Measurements from ENCODE around the gene USF1.
"Not testable (repeated sequence)": the region's sequence is repeated elsewhere in the genome, so short reads cannot be mapped to it uniquely, and the experiment has no call there.

USF1 gene

DNA sequence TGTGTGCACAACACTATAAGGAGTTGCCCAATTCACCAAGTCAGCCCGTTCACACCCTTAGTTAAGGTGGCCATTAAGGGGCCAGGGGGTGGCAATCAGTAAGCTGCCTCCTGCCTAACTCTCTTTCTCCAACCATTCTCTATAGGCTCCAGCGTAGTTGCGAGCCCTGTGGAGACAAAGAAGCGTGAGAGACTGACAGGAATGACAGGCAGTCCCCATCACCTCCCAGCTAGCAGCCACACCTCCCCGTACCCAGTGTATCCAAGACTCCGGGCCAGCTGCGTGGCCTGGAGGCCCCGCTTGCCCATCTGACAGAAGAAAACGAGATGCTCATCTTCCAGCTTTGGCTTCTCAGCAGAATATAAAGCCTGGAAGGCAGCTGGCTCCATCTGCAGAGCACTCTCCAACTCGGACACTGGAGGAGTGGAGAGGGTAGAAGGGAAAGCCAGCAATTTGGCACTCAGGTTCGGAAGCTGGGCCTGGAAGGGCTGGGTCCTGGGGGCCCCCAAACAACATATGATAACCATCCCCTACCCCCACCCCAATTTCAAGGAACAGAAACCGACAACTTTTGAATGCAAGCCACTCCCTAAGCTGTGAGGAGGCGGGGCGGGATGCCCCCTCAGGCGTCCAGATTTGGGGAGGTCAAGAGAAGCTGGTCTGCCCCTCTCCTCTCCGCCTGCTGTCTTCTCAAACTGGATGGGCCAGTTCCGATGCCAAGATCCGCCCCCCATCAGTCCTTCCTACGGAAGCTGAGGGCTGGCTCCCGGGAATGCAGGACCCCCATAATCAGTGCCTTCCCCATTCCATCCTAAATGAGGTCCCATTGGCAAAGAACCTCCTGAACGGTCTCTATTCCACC lies 7.9 kb downstream of the USF1 start:
- DNase-seq (ENCODE audit: extremely low read depth, low read depth) = no peak

GRCh38 chr1:161033751-161034150 lies 12.0 kb downstream of the USF1 start:
- TF ChIP-seq, protein P1, sequence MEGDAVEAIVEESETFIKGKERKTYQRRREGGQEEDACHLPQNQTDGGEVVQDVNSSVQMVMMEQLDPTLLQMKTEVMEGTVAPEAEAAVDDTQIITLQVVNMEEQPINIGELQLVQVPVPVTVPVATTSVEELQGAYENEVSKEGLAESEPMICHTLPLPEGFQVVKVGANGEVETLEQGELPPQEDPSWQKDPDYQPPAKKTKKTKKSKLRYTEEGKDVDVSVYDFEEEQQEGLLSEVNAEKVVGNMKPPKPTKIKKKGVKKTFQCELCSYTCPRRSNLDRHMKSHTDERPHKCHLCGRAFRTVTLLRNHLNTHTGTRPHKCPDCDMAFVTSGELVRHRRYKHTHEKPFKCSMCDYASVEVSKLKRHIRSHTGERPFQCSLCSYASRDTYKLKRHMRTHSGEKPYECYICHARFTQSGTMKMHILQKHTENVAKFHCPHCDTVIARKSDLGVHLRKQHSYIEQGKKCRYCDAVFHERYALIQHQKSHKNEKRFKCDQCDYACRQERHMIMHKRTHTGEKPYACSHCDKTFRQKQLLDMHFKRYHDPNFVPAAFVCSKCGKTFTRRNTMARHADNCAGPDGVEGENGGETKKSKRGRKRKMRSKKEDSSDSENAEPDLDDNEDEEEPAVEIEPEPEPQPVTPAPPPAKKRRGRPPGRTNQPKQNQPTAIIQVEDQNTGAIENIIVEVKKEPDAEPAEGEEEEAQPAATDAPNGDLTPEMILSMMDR (IDR thresholded peaks at IDR 0.05; ENCODE audit: low read depth, low read length) = no peak
- no peak for DNase-seq (ENCODE audit: extremely low read depth, low read depth)

More for the DNA sequence above, 7.9 kb downstream of the USF1 start:
- TF ChIP-seq, protein P1 (IDR thresholded peaks at IDR 0.05; ENCODE audit: low read depth, low read length) = no peak

GRCh38 chr1:161032409-161032808 lies 13.4 kb downstream of the USF1 start:
- TF ChIP-seq, protein P1 (IDR thresholded peaks at IDR 0.05; ENCODE audit: low read depth, low read length) = no peak
- DNase-seq (ENCODE audit: extremely low read depth, low read depth) = no peak

GRCh38 chr1:161031874-161032273 lies 13.9 kb downstream of the USF1 start:
- DNase-seq (ENCODE audit: extremely low read depth, low read depth) = no peak
- TF ChIP-seq, protein P1 (IDR thresholded peaks at IDR 0.05; ENCODE audit: low read depth, low read length) = no peak

- not testable (repeated sequence) for DNase-seq (ENCODE audit: extremely low read depth, low read depth)
These were observed 16.3 kb downstream of the USF1 start for GRCh38 chr1:161029466-161029865.

GRCh38 chr1:161026954-161027353 lies 18.8 kb downstream of the USF1 start:
- not testable (repeated sequence) for DNase-seq (ENCODE audit: extremely low read depth, low read depth)

DNA sequence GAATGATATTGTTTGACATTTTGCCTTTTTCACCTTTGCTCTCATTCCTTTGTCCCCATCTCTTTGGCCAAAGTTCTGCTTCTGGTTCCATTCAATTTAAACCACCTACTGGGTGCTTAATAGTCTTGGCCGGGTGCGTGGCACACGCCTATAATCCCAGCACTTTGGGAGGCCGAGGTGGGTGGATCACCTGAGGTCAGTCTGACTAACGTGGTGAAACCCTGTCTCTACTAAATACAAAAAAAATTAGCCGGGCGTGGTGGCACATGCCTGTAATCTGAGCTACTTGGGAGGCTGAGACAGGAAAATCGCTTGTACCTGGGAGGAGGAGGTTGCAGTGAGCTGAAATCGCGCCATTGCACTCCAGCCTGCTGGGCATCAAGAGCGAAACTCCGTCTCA lies 23.3 kb downstream of the USF1 start:
- not testable (repeated sequence) for DNase-seq (ENCODE audit: extremely low read depth, low read depth)

DNA sequence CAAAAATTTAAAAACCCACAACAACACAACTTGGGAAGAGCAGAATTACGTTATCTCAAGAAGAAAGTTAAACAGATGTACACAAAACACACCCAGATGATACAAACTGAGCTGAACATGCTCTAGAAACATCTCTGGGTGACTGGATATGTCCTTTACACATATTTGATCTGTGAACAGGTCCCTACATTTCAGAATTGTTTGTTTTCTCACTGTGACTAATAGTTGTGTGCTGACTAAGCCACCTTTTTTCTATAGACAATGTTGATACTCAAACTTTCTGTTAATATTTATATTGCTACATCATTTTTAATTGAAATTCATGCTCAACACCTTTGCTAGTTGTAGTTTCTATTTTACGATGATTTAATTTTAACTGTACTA lies 23.8 kb downstream of the USF1 start:
- TF ChIP-seq, protein P1 (IDR thresholded peaks at IDR 0.05; ENCODE audit: low read depth, low read length) = no peak
- DNase-seq (ENCODE audit: extremely low read depth, low read depth) = no peak
